Gastroesophageal sphincter (tissue), 4 donors: ENCODE results near the gene BGLAP. TPM values are rescaled to one million over a fixed set of nuclear protein-coding genes. Genes with fewer than 3 reads are reported as not detected.

Experiments used
- ATAC-seq: fragments of 150-250 bp; one replicate; pipeline ENCODE4 v1.9.1; 2016; ENCODE audit warnings: mild to moderate bottlenecking, moderate library complexity
- H3K27ac ChIP-seq, 4 donors: fragments of 200-600 bp; sonication (generic) in 3 of 4; 1 replicate in 3 of 4; 2 replicates in 1 of 4; pipeline ENCODE4 v1.5.1; 2016 to 2019
- H3K27me3 ChIP-seq: fragments of 200-600 bp; sonication (generic); one replicate; pipeline ENCODE4 v1.5.1; 2019
- H3K36me3 ChIP-seq, 2 donors: fragments of 200-600 bp; sonication (generic); one replicate each; pipeline ENCODE4 v1.5.1; 2019; ENCODE audit warnings: control low read depth in 1 of 2
- H3K4me1 ChIP-seq, 3 donors: fragments of 200-600 bp; sonication (generic); 1 replicate in 2 of 3; 2 replicates in 1 of 3; pipeline ENCODE4 v1.5.1; 2016 to 2019; ENCODE audit warnings: control low read depth in 2 of 3
- H3K4me3 ChIP-seq, 2 donors: fragments of 200-600 bp; sonication (generic); one replicate each; pipeline ENCODE4 v1.5.1; 2019; ENCODE audit warnings: mild to moderate bottlenecking in 1 of 2, moderate library complexity in 1 of 2
- H3K9me3 ChIP-seq, 3 donors: fragments of 200-600 bp; sonication (generic); one replicate each; pipeline ENCODE4 v1.5.1; 2017 to 2019; ENCODE audit warnings: control low read depth in 2 of 3
- CTCF ChIP-seq, 4 experiments: fragments of 200-600 bp in 2 of 4; fragments of 450-650 bp in 2 of 4; sonication (generic) in 1 of 4; IDR thresholded peaks; one replicate each; pipeline ENCODE4 v1.5.1; 2017 to 2019; ENCODE audit warnings: antibody characterized with exemption in 4 of 4, mild to moderate bottlenecking in 2 of 4, moderate library complexity in 2 of 4
- EP300 ChIP-seq: sonication (generic); formaldehyde crosslinking; IDR thresholded peaks from one replicate; pipeline ENCODE4 v1.6.1; 2017; ENCODE audit warnings: antibody characterized with exemption, mild to moderate bottlenecking
- POLR2A ChIP-seq, 2 donors: fragments of 450-650 bp; IDR thresholded peaks; one replicate each; pipeline ENCODE4 v1.6.1; 2017; ENCODE audit warnings: antibody characterized with exemption in 2 of 2, mild to moderate bottlenecking in 2 of 2, moderate library complexity in 1 of 2
- POLR2AphosphoS5 ChIP-seq: sonication (generic); formaldehyde crosslinking; IDR thresholded peaks from one replicate; pipeline ENCODE4 v1.6.1; 2017; ENCODE audit warnings: antibody characterized with exemption
- WGBS, 2 donors: methylation state at CpG; one replicate each; pipeline ENCODE4 v1.1.5; 2018; ENCODE audit warnings: low coverage in 1 of 2; 5-methylcytosine and 5-hydroxymethylcytosine counted together
- total RNA-seq, 4 donors: library from RNA; depleted of rRNA; stranded (reverse); fragments of >200 nt; gene quantifications; one replicate each; pipeline ENCODE4 v1.1.0, GENCODE V29; 2016

Gene BGLAP
- total RNA-seq, 4 donors from 2014 or later, result 0.54 TPM; not detected in 3

- no peak overlapping the region for H3K27ac ChIP-seq
- no peaks in the 10 kb centered on the region for H3K9me3 ChIP-seq
- no peak for ATAC-seq
- TF ChIP-seq EP300, result no peak
- TF ChIP-seq POLR2AphosphoS5, result no peak
- TF ChIP-seq CTCF (IDR thresholded peaks at IDR 0.05), result no peak
- TF ChIP-seq POLR2A (IDR thresholded peaks at IDR 0.05), result no peak
- H3K27me3 ChIP-seq, result no peaks in the 10 kb centered on the region
- H3K36me3 ChIP-seq, result peaks cover 0 to 34% of the 10 kb centered on the region in 2 donors
- WGBS, 2 donors, result 80 to 100% methylated on average over 1 of the region's 2 CpGs
- no peak overlapping the region for H3K4me3 ChIP-seq
- H3K4me1 ChIP-seq, result peaks cover 0 to 47% (median 11%) of the 10 kb centered on the region in 3 donors
These were observed 45.5 kb upstream of the BGLAP start for GRCh38 chr1:156196445-156196844.

- WGBS, 2 donors, result 73 to 100% methylated on average over 1 to 5 of the region's 5 CpGs
- Histone ChIP-seq H3K27ac (no peak overlapping the region), H3K9me3 (no peaks in the 10 kb centered on the region), H3K4me1 (peaks cover 0 to 50% (median 11%) of the 10 kb centered on the region in 3 donors), H3K27me3 (no peaks in the 10 kb centered on the region), H3K4me3 (no peak overlapping the region), H3K36me3 (peaks cover 0 to 43% of the 10 kb centered on the region in 2 donors)
- TF ChIP-seq EP300, result no peak
- no peak for ATAC-seq
These were observed 43.1 kb upstream of the BGLAP start for GRCh38 chr1:156198831-156199349.

DNA sequence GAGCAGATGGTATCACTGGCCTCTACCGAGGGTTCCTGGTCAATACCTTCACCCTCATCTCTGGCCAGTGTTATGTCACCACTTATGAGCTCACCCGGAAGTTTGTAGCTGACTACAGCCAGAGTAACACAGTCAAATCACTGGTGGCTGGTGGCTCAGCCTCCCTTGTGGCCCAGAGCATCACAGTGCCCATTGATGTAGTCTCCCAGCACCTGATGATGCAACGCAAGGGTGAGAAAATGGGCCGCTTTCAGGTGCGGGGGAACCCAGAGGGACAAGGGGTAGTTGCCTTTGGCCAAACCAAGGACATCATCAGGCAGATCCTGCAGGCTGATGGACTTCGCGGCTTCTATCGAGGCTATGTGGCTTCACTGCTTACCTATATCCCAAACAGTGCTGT is 41.9 kb upstream of the BGLAP start:
- Histone ChIP-seq H3K36me3 (peaks cover 0 to 51% of the 10 kb centered on the region in 2 donors), H3K27me3 (no peaks in the 10 kb centered on the region), H3K9me3 (no peaks in the 10 kb centered on the region), H3K27ac (no peak overlapping the region), H3K4me3 (no peak overlapping the region), H3K4me1 (peaks cover 0 to 41% (median 6%) of the 10 kb centered on the region in 3 donors)
- ATAC-seq, result no peak
- 97% methylated on average over 5 of the region's 8 CpGs; no CpG with 5 or more reads in 1 of the 2 donors for WGBS, 2 donors
- TF ChIP-seq POLR2AphosphoS5, result no peak
- no peak for TF ChIP-seq POLR2A (IDR thresholded peaks at IDR 0.05)
- TF ChIP-seq CTCF (IDR thresholded peaks at IDR 0.05), result no peak

DNA sequence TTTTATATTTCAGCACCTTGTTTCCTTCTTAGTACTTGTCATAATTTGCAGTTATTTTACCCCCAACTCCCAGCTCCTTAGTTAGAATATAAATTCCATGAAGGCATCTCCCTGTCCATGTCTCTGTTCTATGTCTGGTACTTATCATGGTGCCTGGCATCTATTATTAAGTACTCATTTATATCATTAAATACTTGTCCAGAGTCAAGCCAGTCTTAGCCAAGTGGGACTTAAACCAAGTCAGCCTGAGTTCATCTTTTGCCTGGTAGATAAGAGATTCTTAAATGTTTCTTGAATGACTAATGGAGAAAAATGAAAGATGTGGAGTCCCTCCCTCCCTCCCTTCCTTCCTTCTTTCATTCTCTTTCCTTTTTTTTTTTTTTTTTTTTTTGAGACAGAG is 38.7 kb upstream of the BGLAP start:
- H3K9me3 ChIP-seq, result no peaks in the 10 kb centered on the region
- H3K27ac ChIP-seq, result no peak overlapping the region
- no peaks in the 10 kb centered on the region for H3K27me3 ChIP-seq
- peaks cover 0 to 14% (median 0%) of the 10 kb centered on the region in 3 donors for H3K4me1 ChIP-seq
- no peak for TF ChIP-seq POLR2A (IDR thresholded peaks at IDR 0.05)
- TF ChIP-seq EP300, result no peak
- TF ChIP-seq CTCF (IDR thresholded peaks at IDR 0.05), result no peak
- no peak for TF ChIP-seq POLR2AphosphoS5
- ATAC-seq, result no peak
- H3K36me3 ChIP-seq, result peaks cover 0 to 70% of the 10 kb centered on the region in 2 donors
- no peak overlapping the region for H3K4me3 ChIP-seq

DNA sequence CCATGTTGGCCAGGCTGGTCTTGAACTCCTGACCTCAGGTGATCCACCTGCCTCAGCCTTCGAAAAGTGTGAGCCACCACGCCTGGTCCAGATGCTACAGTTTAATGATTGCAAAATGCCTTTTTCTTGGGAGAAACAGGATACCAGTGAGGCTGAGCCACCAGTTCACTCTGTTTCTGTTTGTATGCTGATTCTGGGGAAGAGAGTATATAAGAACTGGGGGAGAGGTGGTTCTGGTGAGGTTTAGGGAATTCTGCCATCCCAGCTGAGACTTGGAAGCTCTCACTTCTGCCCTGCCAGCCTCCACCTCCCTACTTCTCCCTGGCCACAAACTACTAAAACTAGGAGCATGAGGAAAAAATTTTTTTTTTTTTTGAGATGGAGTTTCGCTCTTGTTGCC is 37.3 kb upstream of the BGLAP start:
- TF ChIP-seq EP300 (no peak), CTCF (IDR thresholded peaks at IDR 0.05) (no peak), POLR2A (IDR thresholded peaks at IDR 0.05) (no peak), POLR2AphosphoS5 (no peak)
- Histone ChIP-seq H3K4me1 (peaks cover 0 to 14% (median 0%) of the 10 kb centered on the region in 3 donors), H3K9me3 (no peaks in the 10 kb centered on the region), H3K27ac (no peak overlapping the region), H3K27me3 (no peaks in the 10 kb centered on the region), H3K4me3 (no peak overlapping the region), H3K36me3 (peaks cover 0 to 76% of the 10 kb centered on the region in 2 donors)
- WGBS, 2 donors, result 89% methylated on average over 1 of the region's 3 CpGs
- ATAC-seq, result no peak
